D721Med (cell line): ENCODE results near the gene CD7.

Source experiments
- DNase-seq: peaks from one replicate; pipeline ENCODE4 v3.0.0; 2011; ENCODE audit warnings: low spot score; ENCODE audit not compliant: insufficient read length
- FAIRE-seq: peaks from 2 replicates; lab custom pipeline; 2011; peaks lifted over from hg19 to GRCh38; lab: Jason Lieb, UNC
- CTCF ChIP-seq: IDR thresholded peaks from 2 replicates; pipeline ENCODE4 v1.5.1; 2012; ENCODE audit warnings: mild to moderate bottlenecking, control low read depth; ENCODE audit not compliant: insufficient read depth; ENCODE audit errors: missing control alignments

CD7 gene

GRCh38 chr17:82314727-82315605, 2.4 kb downstream of the CD7 start:
- no peak for DNase-seq
- no peak for FAIRE-seq
- no peak for TF ChIP-seq CTCF

- no peak for DNase-seq
- FAIRE-seq: no peak
- no peak for TF ChIP-seq CTCF
Observed at GRCh38 chr17:82314012-82314726, 3.2 kb downstream of the CD7 start.

- no peak for DNase-seq
- no peak for FAIRE-seq
Observed at GRCh38 chr17:82313195-82314011, 4.0 kb downstream of the CD7 start.

GRCh38 chr17:82311971-82312370, 5.4 kb downstream of the CD7 start:
- FAIRE-seq: no peak
- no peak for TF ChIP-seq CTCF
- no peak for DNase-seq

More at GRCh38 chr17:82313195-82314011, 4.0 kb downstream of the CD7 start:
- TF ChIP-seq CTCF: no peak

- DNase-seq (no peak), FAIRE-seq (no peak)
- no peak for TF ChIP-seq CTCF
Observed at GRCh38 chr17:82310877-82311276, 6.5 kb downstream of the CD7 start.

- FAIRE-seq (no peak), DNase-seq (no peak)
- TF ChIP-seq CTCF: no peak
Observed at GRCh38 chr17:82309656-82310570, 7.5 kb downstream of the CD7 start.
